Gastroesophageal sphincter (tissue), 4 donors: Measurements from ENCODE around the gene APELA. TPM values are rescaled to one million over a fixed set of nuclear protein-coding genes. Genes with fewer than 3 reads are reported as not detected.

Source experiments
- ATAC-seq: fragments of 150-250 bp; one replicate; pipeline ENCODE4 v1.9.1; 2016; ENCODE audit warnings: mild to moderate bottlenecking, moderate library complexity
- H3K27ac ChIP-seq, 4 donors: fragments of 200-600 bp; sonication (generic) in 3 of 4; 1 replicate in 3 of 4; 2 replicates in 1 of 4; pipeline ENCODE4 v1.5.1; 2016 to 2019
- H3K27me3 ChIP-seq: fragments of 200-600 bp; sonication (generic); one replicate; pipeline ENCODE4 v1.5.1; 2019
- H3K36me3 ChIP-seq, 2 donors: fragments of 200-600 bp; sonication (generic); one replicate each; pipeline ENCODE4 v1.5.1; 2019; ENCODE audit warnings: control low read depth in 1 of 2
- H3K4me1 ChIP-seq, 3 donors: fragments of 200-600 bp; sonication (generic); 1 replicate in 2 of 3; 2 replicates in 1 of 3; pipeline ENCODE4 v1.5.1; 2016 to 2019; ENCODE audit warnings: control low read depth in 2 of 3
- H3K4me3 ChIP-seq, 2 donors: fragments of 200-600 bp; sonication (generic); one replicate each; pipeline ENCODE4 v1.5.1; 2019; ENCODE audit warnings: mild to moderate bottlenecking in 1 of 2, moderate library complexity in 1 of 2
- H3K9me3 ChIP-seq, 3 donors: fragments of 200-600 bp; sonication (generic); one replicate each; pipeline ENCODE4 v1.5.1; 2017 to 2019; ENCODE audit warnings: control low read depth in 2 of 3
- CTCF ChIP-seq, 4 experiments: fragments of 200-600 bp in 2 of 4; fragments of 450-650 bp in 2 of 4; sonication (generic) in 1 of 4; IDR thresholded peaks; one replicate each; pipeline ENCODE4 v1.5.1; 2017 to 2019; ENCODE audit warnings: antibody characterized with exemption in 4 of 4, mild to moderate bottlenecking in 2 of 4, moderate library complexity in 2 of 4
- EP300 ChIP-seq: sonication (generic); formaldehyde crosslinking; IDR thresholded peaks from one replicate; pipeline ENCODE4 v1.6.1; 2017; ENCODE audit warnings: antibody characterized with exemption, mild to moderate bottlenecking
- POLR2A ChIP-seq, 2 donors: fragments of 450-650 bp; IDR thresholded peaks; one replicate each; pipeline ENCODE4 v1.6.1; 2017; ENCODE audit warnings: antibody characterized with exemption in 2 of 2, mild to moderate bottlenecking in 2 of 2, moderate library complexity in 1 of 2
- POLR2AphosphoS5 ChIP-seq: sonication (generic); formaldehyde crosslinking; IDR thresholded peaks from one replicate; pipeline ENCODE4 v1.6.1; 2017; ENCODE audit warnings: antibody characterized with exemption
- WGBS, 2 donors: methylation state at CpG; one replicate each; pipeline ENCODE4 v1.1.5; 2018; ENCODE audit warnings: low coverage in 1 of 2; 5-methylcytosine and 5-hydroxymethylcytosine counted together
- total RNA-seq, 4 donors: library from RNA; depleted of rRNA; stranded (reverse); fragments of >200 nt; gene quantifications; one replicate each; pipeline ENCODE4 v1.1.0, GENCODE V29; 2016

The APELA gene
- total RNA-seq, 4 donors from 2014 or later = not detected

GRCh38 chr4:164943192-164943591 is 66.2 kb downstream of the APELA start:
- H3K27ac ChIP-seq = no peak overlapping the region
- no peaks in the 10 kb centered on the region for H3K4me1 ChIP-seq
- TF ChIP-seq EP300 (no peak), POLR2AphosphoS5 (no peak), POLR2A (IDR thresholded peaks at IDR 0.05) (no peak), CTCF (IDR thresholded peaks at IDR 0.05) (no peak)
- H3K9me3 ChIP-seq = no peaks in the 10 kb centered on the region
- H3K27me3 ChIP-seq = peaks cover 24% of the 10 kb centered on the region
- H3K36me3 ChIP-seq = no peaks in the 10 kb centered on the region
- H3K4me3 ChIP-seq = no peak overlapping the region
- no peak for ATAC-seq
- WGBS, 2 donors = 49 to 76% methylated on average over 3 to 8 of the region's 9 CpGs

GRCh38 chr4:164945146-164945545 is 68.2 kb downstream of the APELA start:
- 61 to 70% methylated on average over 1 to 5 of the region's 5 CpGs for WGBS, 2 donors

GRCh38 chr4:164946810-164947209 is 69.8 kb downstream of the APELA start:
- no peak for ATAC-seq
- H3K27ac ChIP-seq = no peak overlapping the region
- no peaks in the 10 kb centered on the region for H3K36me3 ChIP-seq
- 91 to 100% methylated on average over 2 to 5 of the region's 5 CpGs for WGBS, 2 donors
- H3K4me3 ChIP-seq = no peak overlapping the region
- TF ChIP-seq POLR2A (IDR thresholded peaks at IDR 0.05) = no peak
- no peak for TF ChIP-seq EP300
- TF ChIP-seq CTCF (IDR thresholded peaks at IDR 0.05) = no peak
- TF ChIP-seq POLR2AphosphoS5 = no peak
- no peaks in the 10 kb centered on the region for H3K4me1 ChIP-seq
- no peaks in the 10 kb centered on the region for H3K9me3 ChIP-seq
- peaks cover 25% of the 10 kb centered on the region for H3K27me3 ChIP-seq

More at GRCh38 chr4:164945146-164945545, 68.2 kb downstream of the APELA start:
- Histone ChIP-seq H3K36me3 (no peaks in the 10 kb centered on the region), H3K4me3 (no peak overlapping the region), H3K9me3 (no peaks in the 10 kb centered on the region), H3K27me3 (peaks cover 30% of the 10 kb centered on the region), H3K4me1 (no peaks in the 10 kb centered on the region), H3K27ac (no peak overlapping the region)
- TF ChIP-seq CTCF (IDR thresholded peaks at IDR 0.05) (no peak), POLR2AphosphoS5 (no peak), EP300 (no peak), POLR2A (IDR thresholded peaks at IDR 0.05) (no peak)
- no peak for ATAC-seq

Other genes starting within 250 kb of the APELA start
- under 1 TPM in 1 of 4 donors, not detected in 3; 0.17 TPM for gene SMIM31, start 123.0 kb upstream of the APELA start, total RNA-seq
- under 1 TPM in 3 of 4 donors, not detected in 1; 0.19 to 0.99 (median 0.94) TPM for gene TRIM61, start 100.5 kb downstream of the APELA start, total RNA-seq
- gene TRIM60, start 154.8 kb downstream of the APELA start, total RNA-seq = not detected
- gene TRIM75, start 176.7 kb downstream of the APELA start, total RNA-seq = under 1 TPM in 1 of 4 donors, not detected in 3; 0.15 TPM
- gene TMEM192, start 235.7 kb downstream of the APELA start, total RNA-seq = 10 to 100 TPM; 11.2 to 18.7 (median 15.6) TPM